Spleen (tissue), 7 donors: ENCODE measurements around the gene ADARB2.

Experiments
- CTCF ChIP-seq, 11 experiments: fragments of 200-600 bp in 7 of 11; fragments of 450-650 bp in 4 of 11; sonication (generic) in 4 of 11; IDR thresholded peaks in 8 of 11; conservative IDR thresholded peaks in 3 of 11; 1 replicate in 7 of 11; 2 replicates in 4 of 11; pipeline versions ENCODE4 v1.4.0 to v1.8.0; 2016 to 2021; ENCODE audit warnings: antibody characterized with exemption in 11 of 11, inconsistent platforms in 4 of 11, mild to moderate bottlenecking in 1 of 11
- POLR2A ChIP-seq, 3 donors: fragments of 450-650 bp; IDR thresholded peaks; one replicate each; pipeline ENCODE4 v1.5.1; 2017; ENCODE audit warnings: antibody characterized with exemption in 3 of 3, mild to moderate bottlenecking in 1 of 3
- donor health status: DM: no; HTN: no; CAD: no; lungs with moderate emphysema.
- donor health status: DM: no; HTN: no; CAD: no.
- donor health status: DM: no; HTN: no; CAD: no.

GRCh38 chr10:1661416-1661815 lies 75.9 kb downstream of the ADARB2 start:
- TF ChIP-seq POLR2A (IDR thresholded peaks at IDR 0.05) (no peak), CTCF (IDR thresholded peaks at IDR 0.05 in 8 of 11, conservative IDR thresholded peaks at IDR 0.05 in 3 of 11) (no peak)
